Keratinocyte (primary cell): ENCODE results near the gene CNN2. TPM values are rescaled to one million over a fixed set of nuclear protein-coding genes. Genes with fewer than 3 reads are reported as not detected.

Experiments used
- DNase-seq: peaks from one replicate; pipeline ENCODE4 v3.0.0-alpha.2; 2011; ENCODE audit warnings: low read depth, missing footprints, low spot score
- FAIRE-seq: peaks from 2 replicates; lab custom pipeline; 2011; peaks lifted over from hg19 to GRCh38; lab: Jason Lieb, UNC
- H2AFZ ChIP-seq: 2 replicates; pipeline ENCODE4 v1.6.0; 2012; ENCODE audit warnings: low read length, control low read depth, inconsistent platforms; ENCODE audit not compliant: control insufficient read depth
- H3K27ac ChIP-seq: 2 replicates; pipeline ENCODE4 v1.5.1; 2011; ENCODE audit warnings: low read length; ENCODE audit not compliant: control insufficient read depth, insufficient read depth
- H3K27me3 ChIP-seq: 3 replicates; pipeline ENCODE4 v1.6.0; 2011; ENCODE audit warnings: low read length; ENCODE audit not compliant: control insufficient read depth, insufficient read depth; ENCODE audit errors: extremely low read depth
- H3K36me3 ChIP-seq, 2 experiments: 2 replicates in 1 of 2; 3 replicates in 1 of 2; pipeline ENCODE4 v1.5.1; 2011; ENCODE audit warnings: low read length in 2 of 2, mild to moderate bottlenecking in 1 of 2; ENCODE audit not compliant: control insufficient read depth in 2 of 2, insufficient read depth in 2 of 2; ENCODE audit errors: extremely low read depth in 1 of 2
- H3K4me1 ChIP-seq: 3 replicates; pipeline ENCODE4 v1.5.1; 2011; ENCODE audit warnings: low read length; ENCODE audit not compliant: control insufficient read depth, insufficient read depth; ENCODE audit errors: extremely low read depth
- H3K4me2 ChIP-seq: 3 replicates; pipeline ENCODE4 v1.6.0; 2011; ENCODE audit warnings: low read depth, low read length; ENCODE audit not compliant: control insufficient read depth, insufficient read depth; ENCODE audit errors: extremely low read depth
- H3K4me3 ChIP-seq, 3 experiments: fragments of 200-600 bp in 1 of 3; sonication (generic) in 1 of 3; 2 replicates in 2 of 3; 3 replicates in 1 of 3; pipeline ENCODE4 v1.5.1; 2011 to 2016; ENCODE audit warnings: low read length in 3 of 3, mild to moderate bottlenecking in 3 of 3, control low read depth in 2 of 3, inconsistent platforms in 1 of 3, low read depth in 1 of 3, mixed read lengths in 1 of 3, mixed run types in 1 of 3, moderate library complexity in 1 of 3; ENCODE audit not compliant: control insufficient read depth in 2 of 3, insufficient read depth in 2 of 3; ENCODE audit errors: extremely low read depth in 1 of 3
- H3K79me2 ChIP-seq: 2 replicates; pipeline ENCODE4 v1.6.0; 2012; ENCODE audit warnings: low read length; ENCODE audit not compliant: control insufficient read depth, insufficient read depth
- H3K9ac ChIP-seq: 3 replicates; pipeline ENCODE4 v1.6.0; 2011; ENCODE audit warnings: low read length; ENCODE audit not compliant: control insufficient read depth, insufficient read depth; ENCODE audit errors: extremely low read depth
- H3K9me1 ChIP-seq: 3 replicates; pipeline ENCODE4 v1.6.0; 2011; ENCODE audit warnings: low read length; ENCODE audit not compliant: control insufficient read depth, insufficient read depth; ENCODE audit errors: extremely low read depth
- H3K9me3 ChIP-seq: 2 replicates; pipeline ENCODE4 v1.5.1; 2012; ENCODE audit warnings: low read depth, low read length; ENCODE audit not compliant: control insufficient read depth
- H4K20me1 ChIP-seq: 3 replicates; pipeline ENCODE4 v1.6.0; 2011; ENCODE audit warnings: low read length; ENCODE audit not compliant: control insufficient read depth, insufficient read depth; ENCODE audit errors: extremely low read depth
- CTCF ChIP-seq, 3 experiments: IDR thresholded peaks in 1 of 3; conservative IDR thresholded peaks in 1 of 3; optimal IDR thresholded peaks in 1 of 3; 2 replicates in 2 of 3; 3 replicates in 1 of 3; pipeline versions ENCODE3 to v1.5.1; 2011; ENCODE audit warnings: low read length in 3 of 3, mild to moderate bottlenecking in 3 of 3, moderate library complexity in 2 of 3, control low read depth in 1 of 3, inconsistent platforms in 1 of 3; ENCODE audit not compliant: insufficient read depth in 2 of 3; ENCODE audit errors: extremely low read depth in 1 of 3
- EZH2 ChIP-seq: IDR thresholded peaks from one replicate; pipeline ENCODE4 v1.6.1; 2012; ENCODE audit warnings: inconsistent platforms, mild to moderate bottlenecking, low read length, moderate library complexity
- dilution Hi-C: fragments of 300-500 bp; cut with MboI; formaldehyde crosslinking; loops from one replicate; pipeline ENCODE4 v1.7.0; 2020; ENCODE audit warnings: low sequenced_read_pairs; ENCODE audit not compliant: extremely low pct_ligation_motif_present
- polyA plus RNA-seq, 5 experiments: library from polyadenylated mRNA; depleted of rRNA in 3 of 5; stranded (reverse) in 3 of 5; stranded (forward) in 1 of 5; unstranded in 1 of 5; fragments of >200 nt; gene quantifications; 1 replicate in 1 of 5; 2 replicates in 3 of 5; 3 replicates in 1 of 5; pipeline versions ENCODE4 v1.2.1 to v1.2.3, GENCODE V29; 2011 to 2012; ENCODE audit warnings: missing spikeins in 2 of 5, low read depth in 1 of 5, low replicate concordance in 1 of 5

Gene CNN2
- polyA plus RNA-seq, 1 donor (not counting 4 experiments of a cell fraction or from before 2014, with no cell fraction given), result 136 TPM

GRCh38 chr19:1063030-1063908 lies 36.9 kb downstream of the CNN2 start:
- H3K9me1 ChIP-seq, result no peaks in the 10 kb centered on the region
- peaks cover 6 to 12% of the 10 kb centered on the region in 2 experiments for H3K36me3 ChIP-seq
- TF ChIP-seq EZH2 (no peak), CTCF (optimal IDR thresholded peaks at IDR 0.05 in 1 of 3, IDR thresholded peaks at IDR 0.05 in 1 of 3, conservative IDR thresholded peaks at IDR 0.05 in 1 of 3; ENCODE audit: extremely low read depth in 1 of 3, insufficient read depth in 2 of 3, low read length in 3 of 3) (no peak)
- dilution Hi-C loops, result no loop called here
- peaks cover 24% of the 10 kb centered on the region for H3K4me1 ChIP-seq
- H3K9me3 ChIP-seq, result peaks cover 7% of the 10 kb centered on the region
- no peak overlapping the region for H2AFZ ChIP-seq
- H3K9ac ChIP-seq, result no peak overlapping the region
- no peak overlapping the region for H3K4me2 ChIP-seq
- no peaks in the 10 kb centered on the region for H3K79me2 ChIP-seq
- H3K27ac ChIP-seq, result no peak overlapping the region
- no peak overlapping the region for H3K4me3 ChIP-seq
- peaks cover 4% of the 10 kb centered on the region for H3K27me3 ChIP-seq
- no peak for FAIRE-seq
- no peaks in the 10 kb centered on the region for H4K20me1 ChIP-seq
- DNase-seq, result no peak

GRCh38 chr19:1063909-1064660 lies 37.7 kb downstream of the CNN2 start:
- no peak overlapping the region for H3K9ac ChIP-seq
- FAIRE-seq, result no peak
- no peak for DNase-seq
- no peak overlapping the region for H2AFZ ChIP-seq
- H4K20me1 ChIP-seq, result no peaks in the 10 kb centered on the region
- no peaks in the 10 kb centered on the region for H3K9me3 ChIP-seq
- peaks cover 4% of the 10 kb centered on the region for H3K27me3 ChIP-seq
- no peak overlapping the region for H3K4me3 ChIP-seq
- H3K4me2 ChIP-seq, result no peak overlapping the region
- dilution Hi-C loops, result no loop called here
- H3K36me3 ChIP-seq, result peaks cover 0 to 5% of the 10 kb centered on the region in 2 experiments
- no peak overlapping the region for H3K27ac ChIP-seq
- no peaks in the 10 kb centered on the region for H3K79me2 ChIP-seq
- no peaks in the 10 kb centered on the region for H3K9me1 ChIP-seq
- TF ChIP-seq CTCF (optimal IDR thresholded peaks at IDR 0.05 in 1 of 3, IDR thresholded peaks at IDR 0.05 in 1 of 3, conservative IDR thresholded peaks at IDR 0.05 in 1 of 3; ENCODE audit: extremely low read depth in 1 of 3, insufficient read depth in 2 of 3, low read length in 3 of 3) (no peak), EZH2 (no peak)
- H3K4me1 ChIP-seq, result peaks cover 24% of the 10 kb centered on the region
